Left ventricle myocardium inferior (tissue), 1 donor: ENCODE measurements around the gene CSNK2B. TPM values are rescaled to one million over a fixed set of nuclear protein-coding genes. Genes with fewer than 3 reads are reported as not detected.

Experiments
- DNase-seq: peaks from one replicate; pipeline ENCODE4 v3.0.0-alpha.2; 2020
- H3K27ac ChIP-seq: fragments of 200-600 bp; replicated peaks from 2 replicates; pipeline ENCODE4 v1.8.0; 2021
- H3K27me3 ChIP-seq: fragments of 200-600 bp; 2 replicates; pipeline ENCODE4 v1.8.0; 2021; ENCODE audit warnings: low read depth
- H3K36me3 ChIP-seq: fragments of 200-600 bp; 2 replicates; pipeline ENCODE4 v1.8.0; 2021
- H3K4me1 ChIP-seq: fragments of 200-600 bp; 2 replicates; pipeline ENCODE4 v1.8.0; 2021
- H3K4me3 ChIP-seq: fragments of 200-600 bp; 2 replicates; pipeline ENCODE4 v1.8.0; 2021; ENCODE audit warnings: mild to moderate bottlenecking, moderate library complexity
- H3K9me3 ChIP-seq: fragments of 200-600 bp; replicated peaks from 2 replicates; pipeline ENCODE4 v1.8.0; 2021
- intact Hi-C: fragments of 100-400 bp; cut with micrococcal nuclease; formaldehyde crosslinking; loops from one replicate; pipeline ENCODE4 v1.11.0; 2022
- microRNA-seq: library from miRNA; unstranded; fragments of <30 nt; microRNA quantifications from one replicate; pipeline ENCODE4 v1.2.0, GENCODE V29; 2020
- total RNA-seq: library from RNA; stranded (reverse); fragmentation: NEBNext Ultra II Directional; extraction: Animal tissue kit (Norgen Biotek cat#: 25700); gene quantifications from one replicate; pipeline ENCODE4 v1.2.1, GENCODE V29; 2021
- TF ChIP-seq, protein P1 (sequence below): fragments of 200-600 bp; IDR thresholded peaks from 2 replicates; pipeline ENCODE4 v1.8.0; 2021; ENCODE audit warnings: antibody characterized with exemption, mild to moderate bottlenecking, borderline replicate concordance
- donor health status: DM: no; HTN: yes; CAD: no; lungs with severe emphysema.

CSNK2B gene
- total RNA-seq, 1 donor from 2014 or later: 105 TPM

DNA sequence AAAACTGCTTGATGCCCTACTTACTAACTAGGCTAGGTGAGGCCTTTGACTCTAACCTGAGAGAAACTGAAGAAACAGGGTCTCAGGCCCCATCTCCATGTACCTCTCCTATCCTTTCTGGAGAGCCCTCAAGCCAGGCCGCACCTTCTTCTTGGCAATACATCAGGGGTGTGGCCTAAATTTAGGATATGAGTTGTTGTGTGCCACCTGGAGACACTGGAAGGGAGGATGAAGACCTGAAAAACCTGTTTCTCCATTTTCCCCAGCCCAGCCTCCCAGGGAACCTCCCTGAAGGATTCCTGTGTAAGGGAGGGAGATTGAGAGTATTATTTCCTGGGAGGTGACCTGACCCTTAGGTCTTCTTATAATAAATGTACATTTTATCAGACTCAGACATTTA lies 52.4 kb downstream of the CSNK2B start:
- intact Hi-C loops: no loop called here
- no peaks in the 10 kb centered on the region for H3K36me3 ChIP-seq
- TF ChIP-seq, protein P1, sequence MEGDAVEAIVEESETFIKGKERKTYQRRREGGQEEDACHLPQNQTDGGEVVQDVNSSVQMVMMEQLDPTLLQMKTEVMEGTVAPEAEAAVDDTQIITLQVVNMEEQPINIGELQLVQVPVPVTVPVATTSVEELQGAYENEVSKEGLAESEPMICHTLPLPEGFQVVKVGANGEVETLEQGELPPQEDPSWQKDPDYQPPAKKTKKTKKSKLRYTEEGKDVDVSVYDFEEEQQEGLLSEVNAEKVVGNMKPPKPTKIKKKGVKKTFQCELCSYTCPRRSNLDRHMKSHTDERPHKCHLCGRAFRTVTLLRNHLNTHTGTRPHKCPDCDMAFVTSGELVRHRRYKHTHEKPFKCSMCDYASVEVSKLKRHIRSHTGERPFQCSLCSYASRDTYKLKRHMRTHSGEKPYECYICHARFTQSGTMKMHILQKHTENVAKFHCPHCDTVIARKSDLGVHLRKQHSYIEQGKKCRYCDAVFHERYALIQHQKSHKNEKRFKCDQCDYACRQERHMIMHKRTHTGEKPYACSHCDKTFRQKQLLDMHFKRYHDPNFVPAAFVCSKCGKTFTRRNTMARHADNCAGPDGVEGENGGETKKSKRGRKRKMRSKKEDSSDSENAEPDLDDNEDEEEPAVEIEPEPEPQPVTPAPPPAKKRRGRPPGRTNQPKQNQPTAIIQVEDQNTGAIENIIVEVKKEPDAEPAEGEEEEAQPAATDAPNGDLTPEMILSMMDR: no peak

DNA sequence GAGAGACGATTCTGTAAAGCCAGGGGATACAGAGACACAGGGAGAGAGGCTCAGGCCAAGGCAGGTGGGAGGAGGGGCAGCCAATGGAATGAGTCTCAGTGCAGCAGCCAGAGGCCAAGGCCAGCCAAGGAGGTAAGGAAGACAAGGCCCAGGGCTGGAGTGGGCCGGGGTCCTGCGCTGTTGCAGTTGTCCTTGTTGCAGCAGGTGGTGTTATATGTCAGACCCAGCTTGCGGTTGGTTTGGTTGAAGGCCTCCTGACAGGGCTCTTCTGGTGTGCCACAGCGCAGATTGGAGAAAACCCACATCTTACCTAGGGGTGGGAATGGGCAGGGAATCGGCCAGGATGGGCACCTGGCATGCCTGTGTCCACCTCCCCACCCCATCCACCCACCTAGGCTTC lies 53.1 kb downstream of the CSNK2B start:
- no peak for DNase-seq

More for the DNA sequence above, 52.4 kb downstream of the CSNK2B start:
- Histone ChIP-seq H3K4me3 (no peak overlapping the region), H3K4me1 (no peaks in the 10 kb centered on the region), H3K27me3 (no peaks in the 10 kb centered on the region), H3K27ac (no peak overlapping the region), H3K9me3 (no peaks in the 10 kb centered on the region)
- no peak for DNase-seq

More for the DNA sequence above, 53.1 kb downstream of the CSNK2B start:
- Histone ChIP-seq H3K4me3 (no peak overlapping the region), H3K27ac (no peak overlapping the region), H3K9me3 (no peaks in the 10 kb centered on the region), H3K27me3 (no peaks in the 10 kb centered on the region), H3K36me3 (no peaks in the 10 kb centered on the region), H3K4me1 (no peaks in the 10 kb centered on the region)
- TF ChIP-seq, protein P1: no peak
- intact Hi-C loops: no loop called here

Small RNA genes lying within 50 kb of the gene (microRNA-seq; reads per million reads assigned to microRNA genes)
- gene MIR4646 (1.2 reads per million), gene MIR6832 (not detected)

Other genes with a start within 250 kb of the CSNK2B start
- 1.1 TPM for gene MICB, start 167.9 kb upstream of the CSNK2B start, total RNA-seq
- not detected for gene MCCD1, start 137.1 kb upstream of the CSNK2B start, total RNA-seq
- gene DDX39B, start 124.1 kb upstream of the CSNK2B start, total RNA-seq: 179 TPM
- gene ATP6V1G2, start 119.5 kb upstream of the CSNK2B start, total RNA-seq: 1.6 TPM
- 11.5 TPM for gene NFKBIL1, start 118.5 kb upstream of the CSNK2B start, total RNA-seq
- gene LTA, start 93.8 kb upstream of the CSNK2B start, total RNA-seq: not detected
- gene TNF, start 90.5 kb upstream of the CSNK2B start, total RNA-seq: 0.47 TPM
- gene LTB, start 83.7 kb upstream of the CSNK2B start, total RNA-seq: 0.25 TPM
- gene LST1, start 79.8 kb upstream of the CSNK2B start, total RNA-seq: 6.5 TPM
- gene NCR3, start 73.1 kb upstream of the CSNK2B start, total RNA-seq: not detected
- gene AIF1, start 50.8 kb upstream of the CSNK2B start, total RNA-seq: 15.2 TPM
- 82.4 TPM for gene PRRC2A, start 45.4 kb upstream of the CSNK2B start, total RNA-seq
- 260 TPM for gene BAG6, start 13.4 kb upstream of the CSNK2B start, total RNA-seq
- gene APOM, start 10.2 kb upstream of the CSNK2B start, total RNA-seq: 2.4 TPM
- gene C6orf47, start 5.3 kb upstream of the CSNK2B start, total RNA-seq: 16.9 TPM
- 19.2 TPM for gene GPANK1, start 1.1 kb upstream of the CSNK2B start, total RNA-seq
- 4.4 TPM for gene LY6G5B, start 3.9 kb downstream of the CSNK2B start, total RNA-seq
- gene LY6G5C, start 15.0 kb downstream of the CSNK2B start, total RNA-seq: 1.5 TPM
- 29.6 TPM for gene ABHD16A, start 37.2 kb downstream of the CSNK2B start, total RNA-seq
- gene LY6G6F, start 40.8 kb downstream of the CSNK2B start, total RNA-seq: not detected
- gene LY6G6D, start 49.3 kb downstream of the CSNK2B start, total RNA-seq: not detected
- not detected for gene LY6G6C, start 55.7 kb downstream of the CSNK2B start, total RNA-seq
- gene MPIG6B, start 57.3 kb downstream of the CSNK2B start, total RNA-seq: 0.19 TPM
- gene DDAH2, start 63.2 kb downstream of the CSNK2B start, total RNA-seq: 36.1 TPM
- gene CLIC1, start 70.5 kb downstream of the CSNK2B start, total RNA-seq: 78.0 TPM
- 1.3 TPM for gene MSH5, start 73.9 kb downstream of the CSNK2B start, total RNA-seq
- not detected for gene SAPCD1, start 96.6 kb downstream of the CSNK2B start, total RNA-seq
- gene VWA7, start 111.2 kb downstream of the CSNK2B start, total RNA-seq: 14.7 TPM
- 20.0 TPM for gene VARS1, start 129.7 kb downstream of the CSNK2B start, total RNA-seq
- 19.4 TPM for gene LSM2, start 140.9 kb downstream of the CSNK2B start, total RNA-seq
- 2.2 TPM for gene HSPA1L, start 149.2 kb downstream of the CSNK2B start, total RNA-seq
- 271 TPM for gene HSPA1A, start 149.5 kb downstream of the CSNK2B start, total RNA-seq
- gene HSPA1B, start 161.7 kb downstream of the CSNK2B start, total RNA-seq: 184 TPM
- gene NEU1, start 196.7 kb downstream of the CSNK2B start, total RNA-seq: 26.0 TPM
- gene SLC44A4, start 212.9 kb downstream of the CSNK2B start, total RNA-seq: 0.08 TPM
- gene EHMT2, start 231.6 kb downstream of the CSNK2B start, total RNA-seq: 15.6 TPM
- 3.5 TPM for gene ZBTB12, start 236.0 kb downstream of the CSNK2B start, total RNA-seq